Mesenteric fat pad (tissue), 1 donor: Measurements from ENCODE around the gene NUP153. TPM values are rescaled to one million over a fixed set of nuclear protein-coding genes. Genes with fewer than 3 reads are reported as not detected.

Experiments
- DNase-seq: peaks from one replicate; pipeline ENCODE4 v3.0.0-alpha.2; 2020; ENCODE audit warnings: low spot score
- total RNA-seq: library from RNA; stranded (reverse); fragmentation: NEBNext Ultra II Directional; extraction: Animal tissue kit (Norgen Biotek cat#: 25700); gene quantifications from one replicate; pipeline ENCODE4 v1.2.1, GENCODE V29; 2021
- donor health status: DM: yes; HTN: yes; CAD: no.

NUP153 gene
- total RNA-seq, 1 donor from 2014 or later: 43.0 TPM

DNA sequence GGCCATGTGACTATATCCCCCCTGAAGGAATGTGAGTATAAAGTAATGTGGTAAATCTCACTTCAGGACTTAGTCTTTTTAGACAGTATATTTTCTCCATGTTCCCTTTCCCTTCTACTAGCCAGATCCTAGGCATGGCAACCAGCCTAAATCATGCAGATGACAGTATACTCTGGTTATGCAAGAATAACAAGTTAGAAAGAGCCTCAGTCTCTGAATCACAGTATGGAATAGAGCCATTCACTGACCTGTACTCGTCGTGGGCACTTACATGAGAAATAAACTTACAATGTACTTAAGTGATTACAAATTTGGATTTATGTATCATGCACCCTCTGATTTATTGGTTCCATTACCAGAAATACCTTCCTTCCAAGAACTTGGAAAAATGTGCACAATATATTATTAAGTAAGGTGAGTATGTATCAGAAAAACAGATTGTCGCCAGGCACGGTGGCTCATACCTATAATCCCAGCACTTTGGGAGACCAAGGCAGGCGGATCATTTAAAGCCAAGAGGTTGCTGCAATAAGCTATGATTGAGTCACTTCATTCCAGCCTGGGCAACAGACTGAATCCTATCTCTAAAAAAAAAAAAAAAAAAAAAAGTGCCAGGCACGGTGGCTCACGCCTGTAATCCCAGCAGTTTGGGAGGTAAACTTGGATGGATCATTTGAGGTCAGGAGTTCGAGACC is 131.7 kb downstream of the NUP153 start:
- no peak for DNase-seq

DNA sequence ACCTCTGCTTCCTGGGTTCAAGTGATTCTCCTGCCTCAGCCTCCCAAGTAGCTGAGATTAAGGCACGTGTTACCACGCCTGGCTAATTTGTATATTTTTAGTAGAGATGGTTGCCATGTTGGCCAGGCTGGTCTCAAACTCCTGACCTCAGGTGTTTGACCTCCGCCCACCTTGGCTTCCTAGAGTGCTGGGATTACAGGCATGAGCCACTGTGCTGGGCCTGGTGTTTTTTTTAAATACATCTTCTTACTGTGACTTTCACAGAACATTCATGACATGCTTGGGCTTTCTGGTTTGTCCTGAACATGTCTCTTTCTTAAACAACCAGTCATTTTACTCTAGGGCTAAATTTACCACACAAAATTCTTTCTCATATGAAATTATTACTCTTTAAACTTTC is 141.3 kb downstream of the NUP153 start:
- DNase-seq: no peak

Other genes with a start within 250 kb of the NUP153 start
- gene FAM8A1, start 106.6 kb downstream of the NUP153 start, total RNA-seq: 24.0 TPM